Upper lobe of right lung (tissue), 1 donor: ENCODE measurements around the gene ANKRD42. TPM values are rescaled to one million over a fixed set of nuclear protein-coding genes. Genes with fewer than 3 reads are reported as not detected.

Experiments used
- ATAC-seq: fragments of 200-7000 bp; cut with Tn5 transposase; one replicate; pipeline ENCODE4 v1.9.1; 2020; ENCODE audit warnings: mild to moderate bottlenecking, moderate library complexity
- DNase-seq: peaks from one replicate; pipeline ENCODE4 v3.0.0-alpha.2; 2020
- H3K27ac ChIP-seq: fragments of 200-600 bp; one replicate; pipeline ENCODE4 v1.8.0; 2022
- H3K27me3 ChIP-seq: fragments of 200-600 bp; one replicate; pipeline ENCODE4 v1.8.0; 2022; ENCODE audit warnings: mild to moderate bottlenecking
- H3K36me3 ChIP-seq: fragments of 200-600 bp; one replicate; pipeline ENCODE4 v1.8.0; 2022
- H3K4me1 ChIP-seq: fragments of 200-600 bp; one replicate; pipeline ENCODE4 v1.8.0; 2022
- H3K4me3 ChIP-seq: fragments of 200-600 bp; one replicate; pipeline ENCODE4 v1.8.0; 2022; ENCODE audit warnings: mild to moderate bottlenecking
- H3K9me3 ChIP-seq: fragments of 200-600 bp; one replicate; pipeline ENCODE4 v1.8.0; 2022
- intact Hi-C: fragments of 100-400 bp; cut with DNase I; formaldehyde crosslinking; loops from one replicate; pipeline ENCODE4 v1.11.0; 2022
- total RNA-seq: library from RNA; stranded (reverse); fragmentation: NEBNext Ultra II Directional; extraction: Animal tissue kit (Norgen Biotek cat#: 25700); gene quantifications from one replicate; pipeline ENCODE4 v1.2.1, GENCODE V29; 2021
- TF ChIP-seq, protein P1 (sequence below): fragments of 200-600 bp; IDR thresholded peaks from one replicate; pipeline ENCODE4 v1.8.0; 2022; ENCODE audit warnings: antibody characterized with exemption
- donor health status: DM: no; HTN: yes; CAD: no; lungs with severe emphysema.

ANKRD42 gene
- total RNA-seq, 1 donor from 2014 or later = 13.0 TPM

DNA sequence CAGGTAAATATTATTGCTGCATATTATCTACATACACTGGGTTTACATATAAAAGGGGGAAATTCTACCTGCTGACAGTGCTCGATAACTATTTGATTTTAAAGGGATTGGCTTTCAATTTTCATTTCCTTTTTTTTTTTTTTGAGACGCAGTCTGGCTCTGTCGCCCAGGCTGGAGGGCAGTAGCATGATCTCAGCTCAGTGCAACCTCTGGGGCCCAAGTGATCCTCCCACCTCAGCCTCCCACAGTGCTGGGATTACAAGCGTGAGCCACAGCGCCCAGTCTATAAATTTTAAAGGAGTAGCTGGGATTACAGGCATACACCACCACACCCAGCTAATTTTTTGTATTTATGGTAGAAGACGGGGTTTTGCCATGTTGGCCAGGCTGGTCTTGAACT is 39.7 kb upstream of the ANKRD42 start:
- intact Hi-C loops = no loop called here
- TF ChIP-seq, protein P1, sequence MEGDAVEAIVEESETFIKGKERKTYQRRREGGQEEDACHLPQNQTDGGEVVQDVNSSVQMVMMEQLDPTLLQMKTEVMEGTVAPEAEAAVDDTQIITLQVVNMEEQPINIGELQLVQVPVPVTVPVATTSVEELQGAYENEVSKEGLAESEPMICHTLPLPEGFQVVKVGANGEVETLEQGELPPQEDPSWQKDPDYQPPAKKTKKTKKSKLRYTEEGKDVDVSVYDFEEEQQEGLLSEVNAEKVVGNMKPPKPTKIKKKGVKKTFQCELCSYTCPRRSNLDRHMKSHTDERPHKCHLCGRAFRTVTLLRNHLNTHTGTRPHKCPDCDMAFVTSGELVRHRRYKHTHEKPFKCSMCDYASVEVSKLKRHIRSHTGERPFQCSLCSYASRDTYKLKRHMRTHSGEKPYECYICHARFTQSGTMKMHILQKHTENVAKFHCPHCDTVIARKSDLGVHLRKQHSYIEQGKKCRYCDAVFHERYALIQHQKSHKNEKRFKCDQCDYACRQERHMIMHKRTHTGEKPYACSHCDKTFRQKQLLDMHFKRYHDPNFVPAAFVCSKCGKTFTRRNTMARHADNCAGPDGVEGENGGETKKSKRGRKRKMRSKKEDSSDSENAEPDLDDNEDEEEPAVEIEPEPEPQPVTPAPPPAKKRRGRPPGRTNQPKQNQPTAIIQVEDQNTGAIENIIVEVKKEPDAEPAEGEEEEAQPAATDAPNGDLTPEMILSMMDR = no peak
- DNase-seq = no peak

GRCh38 chr11:83156144-83156995 is 37.1 kb upstream of the ANKRD42 start:
- intact Hi-C loops = no loop called here
- Histone ChIP-seq H3K27ac (peak overlapping the region; percentile 92), H3K36me3 (peaks cover 6% of the 10 kb centered on the region), H3K4me1 (peaks cover 13% of the 10 kb centered on the region), H3K27me3 (no peaks in the 10 kb centered on the region), H3K4me3 (peak overlapping the region; percentile 90), H3K9me3 (no peaks in the 10 kb centered on the region)
- TF ChIP-seq, protein P1 = no peak
- peak; percentile 96 for ATAC-seq
- peak; percentile 98 for DNase-seq

More for the DNA sequence above, 39.7 kb upstream of the ANKRD42 start:
- no peaks in the 10 kb centered on the region for H3K36me3 ChIP-seq
- H3K9me3 ChIP-seq = no peaks in the 10 kb centered on the region
- ATAC-seq = no peak
- H3K4me1 ChIP-seq = no peaks in the 10 kb centered on the region
- no peaks in the 10 kb centered on the region for H3K27me3 ChIP-seq
- no peak overlapping the region for H3K4me3 ChIP-seq
- no peak overlapping the region for H3K27ac ChIP-seq

GRCh38 chr11:83156996-83157593 is 36.4 kb upstream of the ANKRD42 start, which contains the start of gene PCF11:
Gene PCF11 (plus strand): TSS chr11:83157131. CDS start chr11:83157440, 309 bp downstream.
- Histone ChIP-seq H3K27ac (peak within 1 kb of the TSS; percentile 100), H3K27me3 (no peaks in the 10 kb centered on the region), H3K4me3 (peak within 1 kb of the TSS; percentile 90), H3K4me1 (peaks cover 20% of the 10 kb centered on the region), H3K36me3 (peaks cover 6% of the 10 kb centered on the region), H3K9me3 (no peaks in the 10 kb centered on the region)
- intact Hi-C loops = no loop called here
- TF ChIP-seq, protein P1 = no peak
- peak; percentile 98 for DNase-seq
- ATAC-seq = peak; percentile 4

- Histone ChIP-seq H3K9me3 (no peaks in the 10 kb centered on the region), H3K4me1 (peaks cover 26% of the 10 kb centered on the region), H3K4me3 (peak overlapping the region; percentile 90), H3K27ac (peak overlapping the region; percentile 100), H3K36me3 (peaks cover 6% of the 10 kb centered on the region), H3K27me3 (no peaks in the 10 kb centered on the region)
- TF ChIP-seq, protein P1 = no peak
- DNase-seq = peak; percentile 77
- intact Hi-C loops = no loop called here
- peak; percentile 36 for ATAC-seq
Observed at GRCh38 chr11:83157594-83158356, 35.7 kb upstream of the ANKRD42 start.

DNA sequence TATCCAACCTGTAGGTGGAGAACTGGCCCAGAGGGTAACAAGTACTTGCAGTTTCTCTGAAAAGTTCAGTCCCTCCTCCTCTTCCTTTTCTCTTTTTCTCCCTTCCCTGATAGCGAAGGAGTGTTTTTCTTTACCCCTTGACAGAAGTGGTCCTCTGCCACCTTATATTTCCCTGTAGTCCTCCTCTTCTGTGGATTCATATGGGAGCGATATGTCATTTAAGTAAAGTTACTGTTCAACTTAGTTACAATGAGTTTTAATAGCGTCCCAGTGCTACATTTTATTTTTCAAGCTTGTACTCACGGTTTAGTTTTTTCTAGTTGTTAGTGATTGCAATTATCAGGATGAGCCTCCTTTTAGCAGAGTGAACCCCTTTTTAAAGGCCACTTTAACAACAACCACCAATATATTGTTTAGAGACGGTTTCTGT is 35.1 kb upstream of the ANKRD42 start:
- no peaks in the 10 kb centered on the region for H3K27me3 ChIP-seq
- peaks cover 28% of the 10 kb centered on the region for H3K4me1 ChIP-seq
- H3K4me3 ChIP-seq = peak overlapping the region; percentile 90
- no peak for DNase-seq
- H3K27ac ChIP-seq = peak overlapping the region; percentile 100
- intact Hi-C loops = no loop called here
- peaks cover 6% of the 10 kb centered on the region for H3K36me3 ChIP-seq
- no peaks in the 10 kb centered on the region for H3K9me3 ChIP-seq
- TF ChIP-seq, protein P1 = no peak
- ATAC-seq = no peak
